ENCODE data around the gene CACNA2D1. TPM values are rescaled to one million over a fixed set of nuclear protein-coding genes. Genes with fewer than 3 reads are reported as not detected.

Gene CACNA2D1
- total RNA-seq, 1 experiment from 2014 or later: 36.2 TPM

DNA sequence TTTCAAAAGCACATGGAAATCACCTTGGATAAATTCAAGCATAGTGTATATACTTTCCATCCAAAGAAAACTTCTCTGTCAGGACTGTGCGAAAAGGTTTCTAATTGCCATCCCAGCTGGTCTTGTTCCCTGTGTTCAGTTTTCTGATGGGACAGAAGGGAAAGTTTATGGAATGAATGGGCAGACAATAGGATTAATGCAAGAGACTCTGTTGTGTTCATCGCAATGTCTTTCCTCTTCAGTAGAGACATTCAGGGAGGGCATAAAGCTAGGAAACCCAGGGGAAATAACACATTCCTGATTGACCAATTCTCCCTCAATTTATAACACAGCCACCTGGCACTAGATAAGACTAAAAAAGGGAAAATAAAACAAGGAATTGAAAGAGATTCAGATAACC is 78.9 kb downstream of the CACNA2D1 start:
- Mint-ChIP-seq H3K9me3 (no peaks in the 10 kb centered on the region), H3K4me1 (peaks cover 35% of the 10 kb centered on the region in 2 experiments), H3K27me3 (ENCODE audit: low read depth) (no peaks in the 10 kb centered on the region), H3K36me3 (ENCODE audit: insufficient read depth in 1 of 3, low read depth in 3 of 3) (no peaks in the 10 kb centered on the region), H3K27ac (peak overlapping the region in 1 of 3 experiments; percentile 89; a peak in 3 of 7 replicates), H3K4me3 (no peak overlapping the region)
- Histone ChIP-seq H3K9ac (ENCODE audit: extremely low read depth, insufficient read length, low read length) (no peak overlapping the region), H2BK120ac (ENCODE audit: low read depth, low read length, poor library complexity, severe bottlenecking) (no peak overlapping the region), H3K18ac (ENCODE audit: insufficient read length, low read depth, low read length) (no peak overlapping the region), H3K23me2 (ENCODE audit: insufficient read length, low read depth, low read length, poor library complexity, severe bottlenecking) (no peaks in the 10 kb centered on the region), H2BK20ac (ENCODE audit: low read depth, low read length, poor library complexity, severe bottlenecking) (no peak overlapping the region), H2AFZ (ENCODE audit: low read length) (no peak overlapping the region), H3K14ac (ENCODE audit: insufficient read depth, low read length) (no peak overlapping the region), H3K79me1 (ENCODE audit: insufficient read depth, low read depth, low read length, poor library complexity, severe bottlenecking) (no peaks in the 10 kb centered on the region), H3T11ph (ENCODE audit: low read length) (no peak overlapping the region), H3K4me2 (ENCODE audit: insufficient read depth, insufficient read length, low read length) (no peak overlapping the region), H4K20me1 (ENCODE audit: control insufficient read depth, insufficient read depth, insufficient read length) (no peaks in the 10 kb centered on the region), H4K91ac (ENCODE audit: insufficient read length, low read depth, low read length) (no peak overlapping the region), H2AK5ac (ENCODE audit: insufficient read length, low read length) (no peak overlapping the region), H3K9me3 (ENCODE audit: control insufficient read depth, low read depth, low read length) (no peaks in the 10 kb centered on the region), H4K5ac (ENCODE audit: insufficient read length, low read depth, low read length) (no peak overlapping the region), H2BK5ac (ENCODE audit: insufficient read length, low read length) (no peak overlapping the region), H3K4me1 (ENCODE audit: insufficient read depth, low read length) (no peaks in the 10 kb centered on the region), H2BK15ac (ENCODE audit: low read depth, low read length) (no peak overlapping the region), H3K27me3 (ENCODE audit: insufficient read depth, low read length) (no peaks in the 10 kb centered on the region), H3K27ac (ENCODE audit: insufficient read length, low read depth, low read length) (no peak overlapping the region), H3K56ac (ENCODE audit: insufficient read length, low read depth, low read length) (no peak overlapping the region), H3K4ac (ENCODE audit: low read depth, low read length) (no peak overlapping the region), H2BK12ac (ENCODE audit: insufficient read length, low read depth, low read length) (no peak overlapping the region), H4K8ac (replicated peaks; ENCODE audit: insufficient read length, low read depth, low read length) (no peak overlapping the region), H3K79me2 (ENCODE audit: insufficient read depth, low read length) (no peaks in the 10 kb centered on the region), H3K23ac (ENCODE audit: insufficient read length, low read depth, low read length) (no peak overlapping the region)
- no peak for TF ChIP-seq CTCF (conservative IDR thresholded peaks at IDR 0.05)
- no CpG with 5 or more reads among the region's 2 CpGs for WGBS (ENCODE audit: extremely low coverage, insufficient read length, low lambda C conversion rate)
- no peak for DNase-seq
